KBM-7 (cell line): Measurements from ENCODE around the gene ACSS2.

ENCODE experiments used
- DNase-seq: peaks from one replicate; pipeline ENCODE4 v3.0.0-alpha.2; 2015
- in situ Hi-C: fragments of 300-500 bp; cut with MboI; formaldehyde crosslinking; loops from 2 replicates; pipeline ENCODE4 v1.14.3; 2020; ENCODE audit warnings: low sequenced_read_pairs, low pct_unique_long_range_greater_than_20kb, mixed read lengths

Gene ACSS2

DNA sequence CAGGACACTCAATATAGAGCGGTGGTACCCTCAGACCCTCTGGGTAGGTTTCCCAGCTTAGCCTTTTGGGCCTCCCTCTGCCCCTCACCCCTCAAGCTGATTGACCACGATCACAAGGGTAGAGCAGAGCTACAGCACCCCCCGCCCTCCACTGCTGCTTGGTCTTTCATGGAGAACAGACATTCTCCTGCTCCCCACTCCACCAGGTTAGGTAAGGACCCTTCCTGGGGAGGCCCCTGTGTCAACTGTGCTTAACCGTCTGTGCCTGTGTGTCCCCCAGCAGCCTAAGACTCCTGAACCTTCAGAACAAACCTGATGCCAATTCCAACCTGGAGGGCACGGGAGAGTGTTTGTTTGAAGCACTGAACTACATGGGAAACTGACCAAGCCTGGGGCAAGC, 91.0 kb downstream of the ACSS2 start:
- in situ Hi-C loops: no loop called here
- no peak for DNase-seq

DNA sequence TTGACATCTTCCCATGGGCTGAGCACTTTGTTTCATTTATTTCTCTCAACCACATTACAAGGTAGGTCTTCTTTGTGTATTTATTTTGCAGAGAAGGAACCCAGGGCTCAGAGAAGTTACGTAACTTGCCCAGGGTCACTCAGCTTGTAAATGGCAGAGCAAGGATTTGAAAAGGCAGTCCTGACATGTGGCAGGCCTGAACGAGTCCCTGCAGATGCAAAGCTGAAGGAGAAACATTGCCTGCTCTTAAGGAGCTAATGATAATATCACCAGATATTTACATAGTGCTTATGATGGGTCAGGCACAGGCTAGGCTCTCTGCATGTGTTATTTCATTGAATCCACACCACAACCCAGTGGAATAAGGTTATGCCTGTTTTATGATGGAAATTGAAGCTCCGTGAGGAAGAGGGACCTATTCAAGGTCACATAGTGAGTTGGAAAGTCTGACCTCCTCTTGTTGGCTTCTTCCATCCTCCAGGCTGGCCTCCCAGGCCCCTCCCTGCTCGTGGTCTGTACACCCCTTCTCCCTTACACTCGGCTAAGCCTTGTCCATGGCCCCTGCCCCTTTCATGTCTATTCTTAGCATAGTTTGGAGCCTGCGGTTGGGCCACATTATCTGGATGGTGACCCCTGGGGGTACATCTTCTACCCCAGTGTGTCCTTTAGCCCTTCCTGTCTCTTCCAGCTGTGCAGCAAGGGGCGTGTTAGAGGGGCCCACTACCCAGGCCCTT, 91.8 kb downstream of the ACSS2 start:
- DNase-seq: no peak

DNA sequence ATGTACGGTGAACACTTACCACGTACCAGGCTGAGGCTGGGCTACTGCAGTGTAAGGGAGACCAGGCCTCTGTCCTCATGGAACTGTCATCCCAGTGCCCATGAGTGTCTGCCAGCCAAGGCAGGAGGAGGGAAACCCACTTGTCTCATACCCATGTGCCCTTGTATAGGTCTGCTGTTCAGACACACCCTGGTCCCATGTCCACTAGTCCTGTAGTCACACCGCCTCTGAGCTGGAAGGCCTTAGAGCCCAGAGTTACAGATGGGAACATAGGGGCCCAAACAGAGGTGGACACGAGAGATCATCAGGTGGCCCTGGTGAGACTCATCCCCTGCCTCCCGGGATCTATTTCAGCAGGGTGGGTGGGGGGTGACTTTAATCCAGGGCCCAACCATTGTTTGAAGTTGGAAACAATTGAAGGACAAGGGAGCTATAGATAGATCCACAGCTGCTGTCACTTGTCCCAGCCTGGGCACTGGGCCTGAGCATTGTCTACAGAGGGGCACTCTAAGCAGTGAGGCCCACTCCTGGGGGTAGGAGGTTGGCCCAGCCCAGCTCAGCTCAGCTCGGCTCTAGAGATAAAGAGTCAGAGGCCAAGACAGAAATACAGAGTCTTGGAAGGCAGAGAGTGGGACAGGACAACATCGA, 93.9 kb downstream of the ACSS2 start:
- DNase-seq: no peak
- in situ Hi-C loops: no loop called here

More for the DNA sequence above, 91.8 kb downstream of the ACSS2 start:
- in situ Hi-C loops: no loop called here

DNA sequence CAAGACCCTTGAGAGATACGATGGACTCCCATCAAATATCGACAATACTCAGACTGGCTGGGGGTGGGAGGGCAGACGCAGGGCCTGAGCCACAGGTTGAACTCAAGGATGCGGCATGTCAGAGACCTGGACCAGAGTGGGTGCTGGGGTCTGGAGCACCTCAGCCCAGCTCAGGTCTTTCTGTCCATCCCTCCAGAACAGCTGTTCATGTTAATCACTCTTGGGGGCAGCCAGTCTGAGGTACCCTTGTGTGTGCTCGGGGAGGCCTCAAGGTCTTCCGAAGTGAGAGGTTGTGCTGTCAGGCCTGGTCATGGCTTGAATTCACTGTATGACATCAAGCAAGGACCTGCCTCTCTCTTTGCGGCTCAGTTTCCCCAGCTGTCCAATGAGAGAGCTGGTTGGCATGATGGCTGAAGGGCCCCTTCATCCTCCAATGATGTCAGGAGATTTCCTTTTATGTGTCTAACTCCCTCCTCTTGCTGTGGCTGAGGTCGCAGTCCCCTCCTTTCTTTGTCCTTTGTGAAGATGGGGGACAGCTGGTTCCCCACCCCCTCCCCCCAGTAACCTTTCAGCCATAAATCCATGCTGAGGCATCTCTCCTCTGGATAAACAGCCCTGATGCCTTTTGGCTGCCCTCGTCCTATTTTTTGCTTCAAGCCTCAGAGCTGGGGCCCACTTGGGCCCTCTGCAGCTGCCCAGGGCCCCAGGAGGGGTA, 94.6 kb downstream of the ACSS2 start:
- in situ Hi-C loops: no loop called here

DNA sequence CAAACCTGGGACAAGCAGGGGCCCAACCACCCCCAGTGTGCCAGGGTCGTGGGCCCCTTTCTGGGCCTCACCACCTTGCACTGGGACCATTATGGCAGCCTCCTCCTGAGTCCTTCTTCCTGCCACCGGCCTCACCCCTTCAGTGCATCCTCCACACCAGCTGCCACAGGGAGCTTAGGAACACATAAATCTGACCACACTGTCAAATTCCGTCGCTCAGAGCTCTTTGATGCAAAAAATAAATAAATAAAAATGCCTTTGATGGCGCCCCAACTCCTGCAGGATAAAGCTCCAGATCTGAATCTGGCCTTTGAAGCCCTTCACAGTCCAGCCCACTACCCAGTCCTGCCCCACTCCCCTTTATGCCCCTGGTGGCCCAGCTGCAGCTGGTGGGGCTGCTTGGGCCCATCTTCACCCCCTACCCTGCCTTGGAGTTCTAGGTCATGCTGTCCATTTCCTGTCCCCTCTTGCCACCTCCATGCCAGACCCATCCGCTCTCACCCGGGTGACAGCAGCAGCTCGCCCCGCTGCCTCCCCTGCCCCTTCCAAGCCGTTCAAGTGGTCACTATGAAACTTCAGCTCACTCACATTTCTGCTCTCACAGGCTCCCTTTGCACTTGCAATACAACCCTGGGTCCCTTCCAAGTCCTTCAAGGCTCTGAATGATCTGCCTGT, 95.3 kb downstream of the ACSS2 start:
- DNase-seq: no peak
- in situ Hi-C loops: no loop called here

More for the DNA sequence above, 94.6 kb downstream of the ACSS2 start:
- DNase-seq: no peak

DNA sequence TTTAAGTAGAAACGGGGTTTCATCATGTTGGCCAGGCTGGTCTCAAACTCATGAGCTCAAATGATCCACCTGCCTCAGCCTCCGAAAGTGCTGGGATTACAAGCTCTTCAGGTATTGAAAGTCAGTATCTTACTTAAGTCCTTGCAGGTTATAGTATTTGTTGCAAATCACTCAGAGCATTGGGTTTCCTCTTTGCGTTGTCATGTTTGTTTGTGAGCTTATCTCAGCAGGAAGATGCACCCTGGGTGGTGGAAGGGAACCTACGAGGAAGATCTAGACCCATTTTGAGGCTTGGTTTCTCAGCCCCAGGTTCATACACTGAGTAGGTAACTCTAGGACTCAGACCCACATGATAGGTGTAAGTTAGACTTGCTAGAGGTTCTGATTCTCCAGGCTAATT, 97.8 kb downstream of the ACSS2 start:
- in situ Hi-C loops: no loop called here
- no peak for DNase-seq

DNA sequence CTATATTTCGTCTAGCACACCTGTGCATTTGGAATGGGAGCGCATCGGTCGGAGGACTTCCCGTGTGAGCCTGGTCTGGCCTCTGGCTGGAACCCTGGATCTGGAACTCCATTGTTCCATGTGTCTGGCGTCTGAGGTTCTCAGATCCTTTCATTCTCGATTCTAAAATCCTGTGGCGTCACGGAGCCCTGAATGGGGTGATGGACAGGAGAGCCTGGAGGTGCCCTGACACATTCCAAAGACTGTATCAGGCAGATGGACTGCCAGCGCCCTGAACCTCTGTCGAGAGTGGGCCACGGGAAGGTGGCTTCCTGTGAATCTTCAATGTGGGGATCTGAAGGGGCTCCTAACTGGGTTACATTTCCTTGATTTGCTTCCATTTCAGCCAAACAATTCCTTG, 99.9 kb downstream of the ACSS2 start:
- no peak for DNase-seq
- in situ Hi-C loops: no loop called here
